K562 (cell line): ENCODE measurements around the gene YOD1. TPM values are rescaled to one million over a fixed set of nuclear protein-coding genes. Genes with fewer than 3 reads are reported as not detected.

Experiments used
- ATAC-seq: fragments of 200-7000 bp; cut with Tn5 transposase; 3 replicates; pipeline ENCODE4 v1.9.1; 2020; ENCODE audit warnings: moderate library complexity
- BruUV-seq: library from RNA; stranded (reverse); fragments of 400-500 nt; replicated peaks from 2 replicates; lab custom pipeline; 2021; lab: Mats Ljungman, UMichigan
- CTCF ChIA-PET: fragments of 300-600 bp; formaldehyde crosslinking; extraction: SDS; loops from one replicate; lab custom pipeline; 2021; ENCODE audit warnings: low intra/inter-chr PET ratio; lab: Yijun Ruan, JAX
- POLR2A ChIA-PET: fragments of 300-600, 350-650 bp; sonication (Branson Sonifier 250); formaldehyde crosslinking; extraction: SDS; loops from one replicate; lab custom pipeline; 2021; ENCODE audit warnings: antibody characterized with exemption, inconsistent platforms; lab: Yijun Ruan, JAX
- DNase-seq, 4 experiments: peaks; one replicate each; pipeline versions ENCODE4 v3.0.0 to v3.0.0-alpha.2; 2011 to 2018; ENCODE audit warnings: low spot score in 3 of 4, mixed read lengths in 3 of 4; ENCODE audit errors: extremely low read depth in 1 of 4
- FAIRE-seq: peaks from 2 replicates; lab custom pipeline; 2011; peaks lifted over from hg19 to GRCh38; lab: Jason Lieb, UNC
- H2AFZ ChIP-seq: 2 replicates; pipeline ENCODE4 v1.6.0; 2011; ENCODE audit warnings: low read depth, low read length, control low read depth, inconsistent platforms
- H3K27ac ChIP-seq: fragments of 200-600 bp; 3 replicates; pipeline ENCODE4 v1.8.0; 2011; ENCODE audit warnings: low read depth, mild to moderate bottlenecking, control low read depth, inconsistent platforms, low read length, moderate library complexity, mixed read lengths; ENCODE audit errors: extremely low read depth
- H3K27me3 ChIP-seq, 2 experiments: fragments of 300-600 bp in 1 of 2; 2 replicates in 1 of 2; 3 replicates in 1 of 2; pipeline versions ENCODE4 v1.6.0 to v1.8.0; 2011; ENCODE audit warnings: inconsistent platforms in 2 of 2, low read length in 2 of 2, mild to moderate bottlenecking in 1 of 2, mixed read lengths in 1 of 2, moderate library complexity in 1 of 2; ENCODE audit not compliant: control insufficient read depth in 2 of 2, insufficient read depth in 2 of 2
- H3K36me3 ChIP-seq: fragments of 300-600 bp; 3 replicates; pipeline ENCODE4 v1.8.0; 2011; ENCODE audit warnings: mild to moderate bottlenecking, low read length, inconsistent platforms; ENCODE audit not compliant: control insufficient read depth, insufficient read depth
- H3K4me1 ChIP-seq, 2 experiments: fragments of 200-600 bp in 1 of 2; replicated peaks in 1 of 2; 2 replicates in 1 of 2; 3 replicates in 1 of 2; pipeline versions ENCODE4 v1.5.1 to v1.8.0; 2011; ENCODE audit warnings: inconsistent platforms in 2 of 2, low read length in 2 of 2, mild to moderate bottlenecking in 1 of 2, mixed read lengths in 1 of 2, moderate library complexity in 1 of 2; ENCODE audit not compliant: control insufficient read depth in 2 of 2, insufficient read depth in 2 of 2
- H3K4me2 ChIP-seq: 2 replicates; pipeline ENCODE4 v1.6.1; 2011; ENCODE audit warnings: low read length, control low read depth, inconsistent platforms, mixed read lengths; ENCODE audit not compliant: insufficient read depth
- H3K4me3 ChIP-seq: fragments of 200-600 bp; sonication (generic), shearing (Covaris generic); 2 replicates; pipeline ENCODE4 v1.5.1; 2016; ENCODE audit warnings: control low read depth, inconsistent platforms
- H3K79me2 ChIP-seq: fragments of 200-600 bp; 3 replicates; pipeline ENCODE4 v1.8.0; 2011; ENCODE audit warnings: low read length, inconsistent platforms; ENCODE audit not compliant: control insufficient read depth, insufficient read depth
- H3K9ac ChIP-seq, 2 experiments: 2 replicates each; pipeline versions ENCODE4 v1.6.0 to v1.6.1; 2011; ENCODE audit warnings: low read depth in 2 of 2, low read length in 2 of 2, control low read depth in 1 of 2, inconsistent platforms in 1 of 2, mild to moderate bottlenecking in 1 of 2, mixed read lengths in 1 of 2; ENCODE audit not compliant: insufficient read depth in 1 of 2
- H3K9me1 ChIP-seq: one replicate; pipeline ENCODE4 v1.6.0; 2011; ENCODE audit warnings: inconsistent platforms, mild to moderate bottlenecking, low read length, moderate library complexity; ENCODE audit not compliant: control insufficient read depth, insufficient read depth
- H3K9me3 ChIP-seq: replicated peaks from 2 replicates; pipeline ENCODE4 v1.5.1; 2011; ENCODE audit warnings: low read depth, low read length, inconsistent platforms; ENCODE audit not compliant: control insufficient read depth, insufficient read depth
- H4K20me1 ChIP-seq: replicated peaks from 2 replicates; pipeline ENCODE4 v1.6.1; 2011; ENCODE audit warnings: low read length, inconsistent platforms, mixed read lengths; ENCODE audit not compliant: control insufficient read depth, insufficient read depth
- DACH1 ChIP-seq: fragments of 450-650 bp; IDR thresholded peaks from 2 replicates; pipeline ENCODE4 v1.6.1; 2018; ENCODE audit not compliant: partially characterized antibody
- HMBOX1 ChIP-seq: sonication (generic); IDR thresholded peaks from 2 replicates; pipeline ENCODE4 v1.6.1; 2016
- PREB ChIP-seq: sonication (generic); formaldehyde crosslinking; IDR thresholded peaks from 2 replicates; pipeline ENCODE4 v1.8.1; 2023; ENCODE audit warnings: mild to moderate bottlenecking, missing genetic modification reagents
- RBM34 ChIP-seq: fragments of 200-400 bp; formaldehyde crosslinking; IDR thresholded peaks from 2 replicates; pipeline ENCODE4 v1.6.1; 2018; ENCODE audit warnings: low read length, borderline replicate concordance; ENCODE audit not compliant: insufficient read depth
- RHOXF2B ChIP-seq: fragments of 250-450 bp; sonication (Bioruptor Pico); conservative IDR thresholded peaks from 2 replicates; pipeline ENCODE4 v1.5.1; 2021
- SMARCC2 ChIP-seq: fragments of 450-650 bp; IDR thresholded peaks from 2 replicates; pipeline ENCODE4 v1.6.1; 2017; ENCODE audit warnings: antibody characterized with exemption, moderate library complexity, mild to moderate bottlenecking, low read depth
- TEAD2 ChIP-seq: fragments of 450-650 bp; IDR thresholded peaks from 2 replicates; pipeline ENCODE4 v1.6.1; 2016; ENCODE audit warnings: missing genetic modification characterization, control low read depth, missing compliant biosample characterization
- ZNF507 ChIP-seq: conservative IDR thresholded peaks from 2 replicates; pipeline ENCODE4 v1.6.1; 2017; ENCODE audit warnings: missing genetic modification characterization, missing compliant biosample characterization
- WGBS: fragments of 100-300 bp; shearing (Covaris generic); methylation state at CpG from one replicate; pipeline ENCODE4 v1.1.6; 2016; ENCODE audit warnings: low coverage, mixed read lengths; ENCODE audit not compliant: insufficient coverage; ENCODE audit errors: missing lambda C conversion rate; 5-methylcytosine and 5-hydroxymethylcytosine counted together
- in situ Hi-C: fragments of 300-500 bp; cut with MboI; formaldehyde crosslinking; loops from 4 replicates; pipeline ENCODE4 v1.15.0; 2018; ENCODE audit warnings: inconsistent platforms, mixed read lengths
- intact Hi-C: fragments of 100-400 bp; cut with micrococcal nuclease; formaldehyde crosslinking; loops from 2 replicates; pipeline ENCODE4 v1.14.2; 2022
- polyA plus RNA-seq, 8 experiments: library from polyadenylated mRNA; depleted of rRNA in 4 of 8; stranded (reverse) in 5 of 8; unstranded in 3 of 8; fragments of >200 nt; fragmentation: Nextera tagmentation in 2 of 8; fragmentation: Illumina TruSeq in 1 of 8; extraction: Ambion mirVana in 2 of 8; extraction: Trizol in 1 of 8; gene quantifications; 2 replicates each; pipeline versions ENCODE4 v1.2.1 to v1.2.3, GENCODE V29; 2011 to 2014; ENCODE audit warnings: inconsistent platforms in 1 of 8, missing spikeins in 1 of 8
- total RNA-seq, 7 experiments: library from RNA; depleted of rRNA in 6 of 7; stranded (reverse); fragments of >200 nt in 6 of 7; fragmentation: Illumina TruSeq in 2 of 7; extraction: Trizol in 2 of 7; gene quantifications; 2 replicates each; pipeline versions ENCODE4 v1.2.1 to v1.2.3, GENCODE V29; 2011 to 2021; ENCODE audit warnings: low replicate concordance in 1 of 7

YOD1 gene
- total and polyA plus RNA-seq, 9 of the 15 experiments (the other 6 are each of a cell fraction or from before 2014, with no cell fraction given), result 18.2 to 78.1 (median 46.9) TPM

GRCh38 chr1:207084232-207084631 lies 33.2 kb upstream of the YOD1 start:
- intact Hi-C loops, result loop anchor here (1.0 to 5.0 kb wide), 3 partner anchors 238 to 415 kb away; partner anchors contain the start of gene CD55
- Histone ChIP-seq H3K4me2 (peak overlapping the region; percentile 44; the same call in 1 of the 2 replicates), H3K4me3 (no peak overlapping the region), H3K9me3 (no peaks in the 10 kb centered on the region), H2AFZ (peak overlapping the region; percentile 29), H3K27me3 (no peaks in the 10 kb centered on the region), H3K9ac (no peak overlapping the region), H3K9me1 (no peaks in the 10 kb centered on the region), H3K4me1 (peaks cover 0 to 18% of the 10 kb centered on the region in 2 experiments; a peak in 4 of 5 replicates)
- DNase-seq, result no peak
- 28% methylated on average over 2 of the region's 2 CpGs for WGBS
- POLR2A ChIA-PET, result interaction anchor here (0.8 to 1.9 kb wide), 7 partner anchors 10 to 481 kb away, joined by 3 to 9 read pairs (median 3); no protein-coding TSS in a partner anchor
- BruUV-seq, result no TSS peak
- in situ Hi-C loops, result no loop called here
- TF ChIP-seq RHOXF2B, result no peak
- TF ChIP-seq DACH1, result no peak
- no peak for TF ChIP-seq SMARCC2
- TF ChIP-seq PREB, result no peak
- no peak for TF ChIP-seq ZNF507 (tag)
- no peak for TF ChIP-seq HMBOX1
- no peak for TF ChIP-seq TEAD2 (tag)
- no peak for TF ChIP-seq RBM34
- TF ChIP-seq, all 486 proteins: peak for 0
- peak; percentile 25 for ATAC-seq
- CTCF ChIA-PET, result interaction anchor here (0.6 to 3.2 kb wide), 4 partner anchors 56 to 417 kb away, joined by 3 to 22 read pairs (median 4); partner anchors contain the start of gene CD55
- Histone ChIP-seq H3K36me3 (no peaks in the 10 kb centered on the region; the same call in 2 of the 3 replicates), H4K20me1 (no peaks in the 10 kb centered on the region), H3K27ac (no peak overlapping the region), H3K79me2 (no peaks in the 10 kb centered on the region)
- FAIRE-seq, result no peak
